Activated T-helper 2 cell treated with anti-CD3 and anti-CD28 coated beads, Interferon-gamma antibody, Interleukin-2, Interleukin-4, amounts not matched to agents 10 μg/mL and 5 μg/mL and 100 μg/mL, durations not matched to agents 14 hours and 24 hours and 36 hours (primary cell): Measurements from ENCODE around the gene IL1R2. TPM values are rescaled to one million over a fixed set of nuclear protein-coding genes. Genes with fewer than 3 reads are reported as not detected.

ENCODE experiments used
- DNase-seq: peaks from one replicate; pipeline ENCODE4 v3.0.0; 2021; ENCODE audit warnings: low spot score
- H3K27ac Mint-ChIP-seq: one replicate; pipeline ENCODE4 v1.8.0; 2021; ENCODE audit warnings: mixed read lengths
- H3K27me3 Mint-ChIP-seq: one replicate; pipeline ENCODE4 v1.8.0; 2021; ENCODE audit warnings: low read depth, mixed read lengths
- H3K36me3 Mint-ChIP-seq: one replicate; pipeline ENCODE4 v1.8.0; 2021; ENCODE audit warnings: low read depth, mixed read lengths
- H3K4me1 Mint-ChIP-seq: one replicate; pipeline ENCODE4 v1.8.0; 2021; ENCODE audit warnings: low read depth, mixed read lengths
- H3K4me3 Mint-ChIP-seq: one replicate; pipeline ENCODE4 v1.8.0; 2021; ENCODE audit warnings: low read depth, mild to moderate bottlenecking, moderate library complexity, mixed read lengths
- H3K9me3 Mint-ChIP-seq: one replicate; pipeline ENCODE4 v1.8.0; 2021; ENCODE audit warnings: mixed read lengths
- intact Hi-C: fragments of 100-400 bp; cut with micrococcal nuclease; formaldehyde crosslinking; loops from one replicate; pipeline ENCODE4 v1.15.1; 2023
- total RNA-seq: library from RNA; stranded (reverse); gene quantifications from 2 replicates; pipeline ENCODE4 v1.2.3, GENCODE V29; 2022

Gene IL1R2
- 0.97 and 1.8 TPM in 2 replicates for total RNA-seq

GRCh38 chr2:101991721-101992145 lies at the start of gene IL1R2:
TSS of gene IL1R2 (plus strand) at chr2:101991960. CDS start at chr2:102008576, 16,616 bp downstream.
- Mint-ChIP-seq H3K9me3 (no peaks in the 10 kb centered on the region), H3K27ac (no peak within 1 kb of the TSS), H3K27me3 (peaks cover 24% of the 10 kb centered on the region), H3K36me3 (no peaks in the 10 kb centered on the region), H3K4me3 (no peak within 1 kb of the TSS), H3K4me1 (peaks cover 8% of the 10 kb centered on the region)
- no peak for DNase-seq
- intact Hi-C loops = no loop called here

- DNase-seq = no peak
- peaks cover 6% of the 10 kb centered on the region for H3K27me3 Mint-ChIP-seq
- no peak overlapping the region for H3K27ac Mint-ChIP-seq
- H3K4me3 Mint-ChIP-seq = no peak overlapping the region
- no peaks in the 10 kb centered on the region for H3K4me1 Mint-ChIP-seq
- H3K36me3 Mint-ChIP-seq = no peaks in the 10 kb centered on the region
- peaks cover 11% of the 10 kb centered on the region for H3K9me3 Mint-ChIP-seq
- intact Hi-C loops = no loop called here
These were observed 48.9 kb upstream of the IL1R2 start for GRCh38 chr2:101942851-101943250.

- Mint-ChIP-seq H3K36me3 (no peaks in the 10 kb centered on the region), H3K27me3 (no peaks in the 10 kb centered on the region), H3K4me1 (peaks cover 2% of the 10 kb centered on the region), H3K9me3 (peaks cover 6% of the 10 kb centered on the region), H3K4me3 (no peak overlapping the region), H3K27ac (no peak overlapping the region)
- DNase-seq = no peak
- intact Hi-C loops = no loop called here
These were observed 45.3 kb upstream of the IL1R2 start for GRCh38 chr2:101946372-101947039.

GRCh38 chr2:101947374-101947773 lies 44.4 kb upstream of the IL1R2 start:
- Mint-ChIP-seq H3K9me3 (peaks cover 6% of the 10 kb centered on the region), H3K4me3 (no peak overlapping the region), H3K4me1 (peaks cover 2% of the 10 kb centered on the region), H3K27me3 (no peaks in the 10 kb centered on the region), H3K27ac (no peak overlapping the region), H3K36me3 (no peaks in the 10 kb centered on the region)
- intact Hi-C loops = no loop called here
- DNase-seq = no peak

GRCh38 chr2:101948625-101949155 lies 43.1 kb upstream of the IL1R2 start:
- H3K27ac Mint-ChIP-seq = no peak overlapping the region
- H3K27me3 Mint-ChIP-seq = no peaks in the 10 kb centered on the region
- peaks cover 6% of the 10 kb centered on the region for H3K9me3 Mint-ChIP-seq
- no peak overlapping the region for H3K4me3 Mint-ChIP-seq
- no peaks in the 10 kb centered on the region for H3K36me3 Mint-ChIP-seq
- no peak for DNase-seq
- H3K4me1 Mint-ChIP-seq = peaks cover 2% of the 10 kb centered on the region
- intact Hi-C loops = no loop called here

- H3K4me1 Mint-ChIP-seq = peaks cover 2% of the 10 kb centered on the region
- no peaks in the 10 kb centered on the region for H3K36me3 Mint-ChIP-seq
- no peaks in the 10 kb centered on the region for H3K27me3 Mint-ChIP-seq
- no peak overlapping the region for H3K4me3 Mint-ChIP-seq
- no peak overlapping the region for H3K27ac Mint-ChIP-seq
- intact Hi-C loops = no loop called here
- peaks cover 6% of the 10 kb centered on the region for H3K9me3 Mint-ChIP-seq
- no peak for DNase-seq
These were observed 42.5 kb upstream of the IL1R2 start for GRCh38 chr2:101949304-101949703.

GRCh38 chr2:101951296-101951695 lies 40.5 kb upstream of the IL1R2 start:
- Mint-ChIP-seq H3K4me3 (no peak overlapping the region), H3K9me3 (peaks cover 6% of the 10 kb centered on the region), H3K36me3 (no peaks in the 10 kb centered on the region), H3K27ac (no peak overlapping the region), H3K4me1 (peaks cover 2% of the 10 kb centered on the region), H3K27me3 (no peaks in the 10 kb centered on the region)
- no peak for DNase-seq
- intact Hi-C loops = no loop called here

GRCh38 chr2:101952551-101952950 lies 39.2 kb upstream of the IL1R2 start:
- H3K4me3 Mint-ChIP-seq = no peak overlapping the region
- intact Hi-C loops = no loop called here
- H3K9me3 Mint-ChIP-seq = peaks cover 7% of the 10 kb centered on the region
- DNase-seq = no peak
- H3K27ac Mint-ChIP-seq = no peak overlapping the region
- H3K36me3 Mint-ChIP-seq = no peaks in the 10 kb centered on the region
- H3K27me3 Mint-ChIP-seq = no peaks in the 10 kb centered on the region
- peaks cover 2% of the 10 kb centered on the region for H3K4me1 Mint-ChIP-seq

GRCh38 chr2:101956465-101957438 lies 35.0 kb upstream of the IL1R2 start:
- DNase-seq = no peak
- intact Hi-C loops = no loop called here
- Mint-ChIP-seq H3K36me3 (no peaks in the 10 kb centered on the region), H3K9me3 (peaks cover 8% of the 10 kb centered on the region), H3K27ac (no peak overlapping the region), H3K27me3 (no peaks in the 10 kb centered on the region), H3K4me3 (no peak overlapping the region), H3K4me1 (peaks cover 1% of the 10 kb centered on the region)

GRCh38 chr2:101958061-101958460 lies 33.7 kb upstream of the IL1R2 start:
- Mint-ChIP-seq H3K27ac (no peak overlapping the region), H3K4me3 (no peak overlapping the region), H3K27me3 (no peaks in the 10 kb centered on the region), H3K36me3 (no peaks in the 10 kb centered on the region), H3K4me1 (peaks cover 1% of the 10 kb centered on the region), H3K9me3 (peaks cover 8% of the 10 kb centered on the region)
- no peak for DNase-seq
- intact Hi-C loops = no loop called here

- Mint-ChIP-seq H3K36me3 (no peaks in the 10 kb centered on the region), H3K9me3 (peaks cover 8% of the 10 kb centered on the region)
- intact Hi-C loops = no loop called here
These were observed 30.9 kb upstream of the IL1R2 start for GRCh38 chr2:101960819-101961337.

GRCh38 chr2:101961338-101962191 lies 30.2 kb upstream of the IL1R2 start:
- DNase-seq = no peak
- Mint-ChIP-seq H3K36me3 (no peaks in the 10 kb centered on the region), H3K4me1 (peaks cover 1% of the 10 kb centered on the region), H3K27ac (no peak overlapping the region), H3K4me3 (no peak overlapping the region), H3K9me3 (peaks cover 8% of the 10 kb centered on the region), H3K27me3 (no peaks in the 10 kb centered on the region)
- intact Hi-C loops = no loop called here

More at GRCh38 chr2:101960819-101961337, 30.9 kb upstream of the IL1R2 start:
- H3K4me3 Mint-ChIP-seq = no peak overlapping the region
- no peaks in the 10 kb centered on the region for H3K27me3 Mint-ChIP-seq
- DNase-seq = no peak
- peaks cover 1% of the 10 kb centered on the region for H3K4me1 Mint-ChIP-seq
- no peak overlapping the region for H3K27ac Mint-ChIP-seq
